ENCODE results near the gene NAXD.
"Not testable (repeated sequence)": the region's sequence is repeated elsewhere in the genome, so short reads cannot be mapped to it uniquely, and the experiment has no call there.

Gene NAXD

GRCh38 chr13:110624766-110625756, 9.7 kb downstream of the NAXD start:
- no peaks in the 10 kb centered on the region for H3K36me3 ChIP-seq (ENCODE audit: control insufficient read depth, insufficient read depth, low read length)
- no peaks in the 10 kb centered on the region for H3K27me3 ChIP-seq (ENCODE audit: control insufficient read depth, insufficient read depth, low read length)
- no peak overlapping the region for H3K4me3 ChIP-seq (ENCODE audit: low read length)
- H3K4me1 ChIP-seq (ENCODE audit: control insufficient read depth, insufficient read depth, low read length): peaks cover 26% of the 10 kb centered on the region
- peak overlapping the region; percentile 33 for H3K9ac ChIP-seq (ENCODE audit: low read length)
- H3K9me3 ChIP-seq (ENCODE audit: control insufficient read depth, low read length): no peaks in the 10 kb centered on the region

DNA sequence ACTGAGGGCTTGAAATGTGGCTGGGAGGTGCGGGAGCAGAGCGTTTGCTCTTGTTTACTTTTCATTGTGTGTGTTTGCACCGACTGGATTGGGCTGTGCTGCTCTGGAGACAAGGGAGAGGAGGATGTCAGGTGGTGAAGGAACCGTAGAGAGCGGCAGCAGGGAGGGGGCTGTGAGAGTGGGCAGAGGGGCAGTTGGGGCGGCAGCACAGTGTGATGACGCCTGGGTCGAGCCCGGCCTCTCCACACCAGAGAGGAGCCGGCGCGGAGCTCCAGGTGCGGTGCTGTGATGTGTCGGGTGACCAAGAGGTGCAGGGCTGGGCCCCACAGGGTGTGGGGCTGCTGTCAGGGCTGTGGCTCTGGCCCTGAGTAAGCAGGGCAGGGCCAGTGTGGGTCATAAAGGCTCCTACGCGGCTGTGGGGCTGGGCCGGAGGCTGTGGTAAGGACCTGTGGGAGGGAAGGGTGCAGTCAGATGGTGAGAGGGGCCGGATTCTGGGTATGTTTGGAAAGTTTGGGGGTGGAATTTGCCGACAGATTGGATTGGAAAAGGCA, 10.5 kb downstream of the NAXD start:
- Histone ChIP-seq H3K9ac (ENCODE audit: low read length) (peak overlapping the region; percentile 33), H3K27me3 (ENCODE audit: control insufficient read depth, insufficient read depth, low read length) (no peaks in the 10 kb centered on the region), H3K4me1 (ENCODE audit: control insufficient read depth, insufficient read depth, low read length) (peaks cover 26% of the 10 kb centered on the region), H3K4me3 (ENCODE audit: low read length) (no peak overlapping the region), H3K36me3 (ENCODE audit: control insufficient read depth, insufficient read depth, low read length) (no peaks in the 10 kb centered on the region), H3K9me3 (ENCODE audit: control insufficient read depth, low read length) (no peaks in the 10 kb centered on the region)

DNA sequence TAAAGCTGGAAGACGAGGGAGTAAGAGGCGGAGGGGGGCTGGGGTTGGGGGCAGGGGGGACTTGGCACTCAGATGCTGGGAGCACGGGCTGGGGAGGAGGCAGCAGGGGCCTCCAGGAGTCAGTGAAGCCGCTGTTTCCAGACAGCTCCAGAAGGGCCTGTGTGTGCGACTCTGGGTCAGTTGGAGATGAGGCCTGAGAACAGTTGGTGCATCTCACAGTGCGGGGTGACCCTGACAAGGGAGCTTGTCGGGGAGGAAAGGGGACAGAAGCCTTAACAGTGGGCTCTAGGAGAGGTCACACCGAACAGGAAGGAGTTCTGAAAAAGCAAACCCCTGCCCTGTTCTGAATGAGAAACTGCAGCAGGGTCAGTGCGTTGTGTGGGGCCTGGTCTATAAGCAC, 11.2 kb downstream of the NAXD start:
- Histone ChIP-seq H3K4me1 (ENCODE audit: control insufficient read depth, insufficient read depth, low read length) (peaks cover 26% of the 10 kb centered on the region), H3K36me3 (ENCODE audit: control insufficient read depth, insufficient read depth, low read length) (no peaks in the 10 kb centered on the region), H3K9me3 (ENCODE audit: control insufficient read depth, low read length) (no peaks in the 10 kb centered on the region), H3K27me3 (ENCODE audit: control insufficient read depth, insufficient read depth, low read length) (no peaks in the 10 kb centered on the region), H3K4me3 (ENCODE audit: low read length) (no peak overlapping the region), H3K9ac (ENCODE audit: low read length) (no peak overlapping the region)

- H3K4me3 ChIP-seq (ENCODE audit: low read length): no peak overlapping the region
- H3K4me1 ChIP-seq (ENCODE audit: control insufficient read depth, insufficient read depth, low read length): peaks cover 26% of the 10 kb centered on the region
- H3K36me3 ChIP-seq (ENCODE audit: control insufficient read depth, insufficient read depth, low read length): no peaks in the 10 kb centered on the region
- no peaks in the 10 kb centered on the region for H3K9me3 ChIP-seq (ENCODE audit: control insufficient read depth, low read length)
- H3K27me3 ChIP-seq (ENCODE audit: control insufficient read depth, insufficient read depth, low read length): no peaks in the 10 kb centered on the region
- no peak overlapping the region for H3K9ac ChIP-seq (ENCODE audit: low read length)
Observed at GRCh38 chr13:110627351-110627750, 12.0 kb downstream of the NAXD start.

GRCh38 chr13:110627761-110628476, 12.6 kb downstream of the NAXD start:
- no peak overlapping the region for H3K4me3 ChIP-seq (ENCODE audit: low read length)
- H3K4me1 ChIP-seq (ENCODE audit: control insufficient read depth, insufficient read depth, low read length): peaks cover 26% of the 10 kb centered on the region
- no peaks in the 10 kb centered on the region for H3K9me3 ChIP-seq (ENCODE audit: control insufficient read depth, low read length)
- H3K36me3 ChIP-seq (ENCODE audit: control insufficient read depth, insufficient read depth, low read length): no peaks in the 10 kb centered on the region
- no peak overlapping the region for H3K9ac ChIP-seq (ENCODE audit: low read length)
- no peaks in the 10 kb centered on the region for H3K27me3 ChIP-seq (ENCODE audit: control insufficient read depth, insufficient read depth, low read length)

DNA sequence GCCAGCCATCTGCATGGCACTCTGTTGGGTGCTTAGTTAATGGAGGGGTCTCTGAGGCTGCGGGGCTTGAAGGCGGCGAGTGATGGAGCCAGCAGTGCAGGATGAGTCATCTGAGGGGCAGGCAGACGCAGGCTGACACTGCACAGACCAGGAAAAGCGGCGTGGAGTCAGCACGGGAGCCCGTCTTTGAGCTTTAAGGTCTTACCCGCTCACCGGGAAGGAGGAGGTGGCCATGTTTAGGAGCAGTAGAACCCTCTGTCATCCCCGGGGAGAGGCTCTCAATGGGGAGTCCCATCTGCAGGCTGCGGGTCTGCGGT, 13.1 kb downstream of the NAXD start:
- H3K27me3 ChIP-seq (ENCODE audit: control insufficient read depth, insufficient read depth, low read length): no peaks in the 10 kb centered on the region
- no peaks in the 10 kb centered on the region for H3K36me3 ChIP-seq (ENCODE audit: control insufficient read depth, insufficient read depth, low read length)
- H3K4me1 ChIP-seq (ENCODE audit: control insufficient read depth, insufficient read depth, low read length): peaks cover 26% of the 10 kb centered on the region
- no peak overlapping the region for H3K4me3 ChIP-seq (ENCODE audit: low read length)
- no peaks in the 10 kb centered on the region for H3K9me3 ChIP-seq (ENCODE audit: control insufficient read depth, low read length)
- H3K9ac ChIP-seq (ENCODE audit: low read length): no peak overlapping the region

- H3K4me3 ChIP-seq (ENCODE audit: low read length): no peak overlapping the region
- peaks cover 26% of the 10 kb centered on the region for H3K4me1 ChIP-seq (ENCODE audit: control insufficient read depth, insufficient read depth, low read length)
- H3K36me3 ChIP-seq (ENCODE audit: control insufficient read depth, insufficient read depth, low read length): no peaks in the 10 kb centered on the region
- H3K9me3 ChIP-seq (ENCODE audit: control insufficient read depth, low read length): no peaks in the 10 kb centered on the region
- no peak overlapping the region for H3K9ac ChIP-seq (ENCODE audit: low read length)
- no peaks in the 10 kb centered on the region for H3K27me3 ChIP-seq (ENCODE audit: control insufficient read depth, insufficient read depth, low read length)
Observed at GRCh38 chr13:110628952-110629701, 13.8 kb downstream of the NAXD start.

GRCh38 chr13:110629735-110630134, 14.4 kb downstream of the NAXD start:
- no peaks in the 10 kb centered on the region for H3K36me3 ChIP-seq (ENCODE audit: control insufficient read depth, insufficient read depth, low read length)
- H3K9ac ChIP-seq (ENCODE audit: low read length): no peak overlapping the region
- H3K9me3 ChIP-seq (ENCODE audit: control insufficient read depth, low read length): no peaks in the 10 kb centered on the region
- no peak overlapping the region for H3K4me3 ChIP-seq (ENCODE audit: low read length)
- no peaks in the 10 kb centered on the region for H3K27me3 ChIP-seq (ENCODE audit: control insufficient read depth, insufficient read depth, low read length)
- peaks cover 21% of the 10 kb centered on the region for H3K4me1 ChIP-seq (ENCODE audit: control insufficient read depth, insufficient read depth, low read length)

DNA sequence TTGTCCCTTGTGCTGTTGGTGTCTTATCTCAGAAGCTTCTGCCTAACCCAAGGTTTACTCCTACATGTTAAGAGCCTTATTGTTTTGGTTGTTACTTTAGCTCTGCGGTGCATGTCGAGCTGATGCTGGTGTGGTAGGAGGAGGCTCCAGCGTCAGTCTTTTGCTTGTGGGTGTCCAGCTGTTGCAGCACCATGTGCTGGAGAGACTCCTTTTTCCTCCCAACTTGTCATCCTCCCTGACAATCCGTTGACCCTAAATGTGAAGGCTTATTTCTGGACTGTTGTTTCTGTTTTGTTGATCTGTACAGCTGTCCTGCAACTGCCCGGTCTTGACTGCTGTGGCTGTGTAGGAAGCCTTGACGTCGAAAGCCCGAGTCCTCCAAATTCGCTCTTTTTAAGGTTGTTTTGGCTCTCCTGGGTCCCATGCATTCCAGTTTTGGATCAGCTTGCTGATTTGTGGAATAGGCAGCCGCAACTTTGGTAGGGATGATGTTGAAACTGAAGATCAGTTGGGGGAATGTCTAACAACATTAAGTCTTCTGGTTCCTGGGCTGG, 15.3 kb downstream of the NAXD start:
- H3K36me3 ChIP-seq (ENCODE audit: control insufficient read depth, insufficient read depth, low read length): peaks cover 6% of the 10 kb centered on the region
- H3K27me3 ChIP-seq (ENCODE audit: control insufficient read depth, insufficient read depth, low read length): no peaks in the 10 kb centered on the region
- H3K4me1 ChIP-seq (ENCODE audit: control insufficient read depth, insufficient read depth, low read length): peaks cover 12% of the 10 kb centered on the region
- no peak overlapping the region for H3K9ac ChIP-seq (ENCODE audit: low read length)
- no peak overlapping the region for H3K4me3 ChIP-seq (ENCODE audit: low read length)
- H3K9me3 ChIP-seq (ENCODE audit: control insufficient read depth, low read length): no peaks in the 10 kb centered on the region

- not testable (repeated sequence) for H3K9me3 ChIP-seq (ENCODE audit: control insufficient read depth, low read length); H3K4me1 ChIP-seq (ENCODE audit: control insufficient read depth, insufficient read depth, low read length); H3K27me3 ChIP-seq (ENCODE audit: control insufficient read depth, insufficient read depth, low read length); H3K4me3 ChIP-seq (ENCODE audit: low read length); H3K9ac ChIP-seq (ENCODE audit: low read length)
- H3K36me3 ChIP-seq (ENCODE audit: control insufficient read depth, insufficient read depth, low read length): peaks cover 17% of the 10 kb centered on the region
Observed at GRCh38 chr13:110632255-110632654, 16.9 kb downstream of the NAXD start.

GRCh38 chr13:110633776-110634175, 18.4 kb downstream of the NAXD start:
- H3K9me3 ChIP-seq (ENCODE audit: control insufficient read depth, low read length): no peaks in the 10 kb centered on the region
- H3K27me3 ChIP-seq (ENCODE audit: control insufficient read depth, insufficient read depth, low read length): no peaks in the 10 kb centered on the region
- H3K4me3 ChIP-seq (ENCODE audit: low read length): no peak overlapping the region
- no peak overlapping the region for H3K9ac ChIP-seq (ENCODE audit: low read length)
- peaks cover 20% of the 10 kb centered on the region for H3K36me3 ChIP-seq (ENCODE audit: control insufficient read depth, insufficient read depth, low read length)
- H3K4me1 ChIP-seq (ENCODE audit: control insufficient read depth, insufficient read depth, low read length): no peaks in the 10 kb centered on the region
